HG03342 (cell line): Measurements from ENCODE around the gene MUC2.
"Not testable (repeated sequence)": the region's sequence is repeated elsewhere in the genome, so short reads cannot be mapped to it uniquely, and the experiment has no call there.

Experiments used
- ATAC-seq: cut with Tn5 transposase; IDR thresholded peaks from one replicate; pipeline ENCODE4 v1.9.1; 2021; ENCODE audit warnings: mild to moderate bottlenecking, moderate library complexity; ENCODE audit not compliant: unreplicated experiment

The MUC2 gene

GRCh38 chr11:1102996-1103395, 28.3 kb downstream of the MUC2 start:
- ATAC-seq, result no peak

GRCh38 chr11:1103401-1104360, 29.0 kb downstream of the MUC2 start:
- ATAC-seq, result no peak

GRCh38 chr11:1104411-1105182, 29.9 kb downstream of the MUC2 start:
- ATAC-seq, result no peak

- ATAC-seq, result no peak
Measured at GRCh38 chr11:1105183-1105565, 30.5 kb downstream of the MUC2 start.

GRCh38 chr11:1106387-1106786, 31.7 kb downstream of the MUC2 start:
- ATAC-seq, result no peak

- no peak for ATAC-seq
Measured at GRCh38 chr11:1107316-1108245, 32.9 kb downstream of the MUC2 start.

- ATAC-seq, result no peak
Measured at GRCh38 chr11:1108246-1108900, 33.7 kb downstream of the MUC2 start.

- ATAC-seq, result no peak
Measured at GRCh38 chr11:1109101-1109917, 34.6 kb downstream of the MUC2 start.

- ATAC-seq, result no peak
Measured at GRCh38 chr11:1109918-1110705, 35.4 kb downstream of the MUC2 start.

GRCh38 chr11:1111545-1112212, 37.0 kb downstream of the MUC2 start:
- ATAC-seq, result no peak

GRCh38 chr11:1112351-1113191, 37.9 kb downstream of the MUC2 start:
- ATAC-seq, result no peak

GRCh38 chr11:1113405-1114201, 38.9 kb downstream of the MUC2 start:
- no peak for ATAC-seq

- ATAC-seq, result not testable (repeated sequence)
Measured at GRCh38 chr11:1115292-1115691, 40.6 kb downstream of the MUC2 start.

- ATAC-seq, result no peak
Measured at GRCh38 chr11:1116104-1116503, 41.4 kb downstream of the MUC2 start.

GRCh38 chr11:1116666-1117390, 42.2 kb downstream of the MUC2 start:
- ATAC-seq, result no peak

GRCh38 chr11:1117992-1118391, 43.3 kb downstream of the MUC2 start:
- ATAC-seq, result no peak
